SK-N-SH treated with all-trans-retinoic acid at 6 μM for 48 hours (cell line): ENCODE results near the gene HDDC3.

Experiments used
- ARNTL ChIP-seq: fragments of 450-650 bp; formaldehyde crosslinking; IDR thresholded peaks from 2 replicates; pipeline ENCODE4 v1.5.0; 2020; ENCODE audit warnings: low read depth, mild to moderate bottlenecking, moderate library complexity, borderline replicate concordance
- BACH2 ChIP-seq: fragments of 250-450 bp; sonication (Bioruptor Pico); IDR thresholded peaks from 2 replicates; pipeline ENCODE4 v1.9.0; 2021; ENCODE audit warnings: mild to moderate bottlenecking, borderline replicate concordance
- CREB5 ChIP-seq: fragments of 250-450 bp; sonication (Bioruptor Pico); IDR thresholded peaks from 2 replicates; pipeline ENCODE4 v1.5.1; 2020; ENCODE audit warnings: low read depth, mild to moderate bottlenecking, moderate library complexity
- ESRRG ChIP-seq: fragments of 250-450 bp; sonication (Bioruptor Pico); IDR thresholded peaks from 2 replicates; pipeline ENCODE4 v1.6.1; 2021; ENCODE audit warnings: mild to moderate bottlenecking
- GLIS3 ChIP-seq: fragments of 250-450 bp; sonication (Bioruptor Pico); IDR thresholded peaks from 2 replicates; pipeline ENCODE4 v1.5.0; 2020; ENCODE audit warnings: mild to moderate bottlenecking, moderate library complexity
- PATZ1 ChIP-seq: fragments of 250-450 bp; sonication (Bioruptor Pico); IDR thresholded peaks from 2 replicates; pipeline ENCODE4 v1.8.0; 2020; ENCODE audit warnings: mild to moderate bottlenecking, moderate library complexity, borderline replicate concordance
- PPARA ChIP-seq: fragments of 250-450 bp; sonication (Bioruptor Pico); IDR thresholded peaks from 2 replicates; pipeline ENCODE4 v1.5.0; 2020; ENCODE audit warnings: mild to moderate bottlenecking, borderline replicate concordance
- SNAI2 ChIP-seq: fragments of 250-450 bp; sonication (Bioruptor Pico); IDR thresholded peaks from 2 replicates; pipeline ENCODE4 v1.5.0; 2020; ENCODE audit warnings: mild to moderate bottlenecking, moderate library complexity
- TOX ChIP-seq: fragments of 250-450 bp; sonication (Bioruptor Pico); IDR thresholded peaks from 2 replicates; pipeline ENCODE4 v1.8.0; 2021; ENCODE audit warnings: mild to moderate bottlenecking, moderate library complexity, borderline replicate concordance
- ZC3H10 ChIP-seq: fragments of 250-450 bp; sonication (Bioruptor Pico); IDR thresholded peaks from 2 replicates; pipeline ENCODE4 v1.5.1; 2021; ENCODE audit warnings: mild to moderate bottlenecking, moderate library complexity
- ZFP30 ChIP-seq: fragments of 450-650 bp; formaldehyde crosslinking; IDR thresholded peaks from 2 replicates; pipeline ENCODE4 v1.5.0; 2022; ENCODE audit warnings: mild to moderate bottlenecking, moderate library complexity
- ZNF565 ChIP-seq: fragments of 450-650 bp; formaldehyde crosslinking; conservative IDR thresholded peaks from 2 replicates; pipeline ENCODE4 v1.5.0; 2020; ENCODE audit warnings: low read depth, mild to moderate bottlenecking, moderate library complexity

- TF ChIP-seq ZFP30 = no peak
- TF ChIP-seq ARNTL (CRISPR knock-in tag) = no peak
- no peak for TF ChIP-seq PPARA (CRISPR knock-in tag)
- no peak for TF ChIP-seq ZC3H10 (CRISPR knock-in tag)
- no peak for TF ChIP-seq ESRRG (CRISPR knock-in tag)
- TF ChIP-seq BACH2 = no peak
- TF ChIP-seq ZNF565 (CRISPR knock-in tag) = no peak
- no peak for TF ChIP-seq PATZ1
- TF ChIP-seq SNAI2 (CRISPR knock-in tag) = no peak
- TF ChIP-seq CREB5 (CRISPR knock-in tag) = no peak
- TF ChIP-seq TOX (CRISPR knock-in tag) = no peak
- no peak for TF ChIP-seq GLIS3 (CRISPR knock-in tag)
These were observed 41.5 kb downstream of the HDDC3 start for GRCh38 chr15:90890839-90891238.
